Central memory CD8-positive, alpha-beta T cell (primary cell): ENCODE measurements around the gene PGBD5.

ENCODE experiments used
- ATAC-seq: fragments of 150-1000 bp; cut with Tn5 transposase; replicated peaks from 2 replicates; pipeline ENCODE4 v1.10.0; 2022; ENCODE audit warnings: mild to moderate bottlenecking, moderate FRiP score, moderate number of reproducible peaks; ENCODE audit not compliant: poor library complexity, severe bottlenecking; ENCODE audit errors: extremely low read depth
- DNase-seq, 2 donors: peaks; one replicate each; pipeline ENCODE4 v3.0.0; 2021; ENCODE audit warnings: low spot score in 2 of 2
- H3K27ac Mint-ChIP-seq: one replicate; pipeline ENCODE4 v1.8.0; 2022; ENCODE audit warnings: low read depth, mild to moderate bottlenecking, moderate library complexity, mixed read lengths
- H3K27me3 Mint-ChIP-seq: one replicate; pipeline ENCODE4 v1.8.0; 2022; ENCODE audit warnings: mixed read lengths
- H3K36me3 Mint-ChIP-seq: one replicate; pipeline ENCODE4 v1.8.0; 2022; ENCODE audit warnings: mild to moderate bottlenecking, moderate library complexity, mixed read lengths; ENCODE audit not compliant: insufficient read depth
- H3K4me1 Mint-ChIP-seq: one replicate; pipeline ENCODE4 v1.8.0; 2022; ENCODE audit warnings: mixed read lengths
- H3K4me3 Mint-ChIP-seq: one replicate; pipeline ENCODE4 v1.8.0; 2022; ENCODE audit warnings: mild to moderate bottlenecking, moderate library complexity, mixed read lengths
- H3K9me3 Mint-ChIP-seq: one replicate; pipeline ENCODE4 v1.8.0; 2022; ENCODE audit warnings: mixed read lengths

Gene PGBD5

DNA sequence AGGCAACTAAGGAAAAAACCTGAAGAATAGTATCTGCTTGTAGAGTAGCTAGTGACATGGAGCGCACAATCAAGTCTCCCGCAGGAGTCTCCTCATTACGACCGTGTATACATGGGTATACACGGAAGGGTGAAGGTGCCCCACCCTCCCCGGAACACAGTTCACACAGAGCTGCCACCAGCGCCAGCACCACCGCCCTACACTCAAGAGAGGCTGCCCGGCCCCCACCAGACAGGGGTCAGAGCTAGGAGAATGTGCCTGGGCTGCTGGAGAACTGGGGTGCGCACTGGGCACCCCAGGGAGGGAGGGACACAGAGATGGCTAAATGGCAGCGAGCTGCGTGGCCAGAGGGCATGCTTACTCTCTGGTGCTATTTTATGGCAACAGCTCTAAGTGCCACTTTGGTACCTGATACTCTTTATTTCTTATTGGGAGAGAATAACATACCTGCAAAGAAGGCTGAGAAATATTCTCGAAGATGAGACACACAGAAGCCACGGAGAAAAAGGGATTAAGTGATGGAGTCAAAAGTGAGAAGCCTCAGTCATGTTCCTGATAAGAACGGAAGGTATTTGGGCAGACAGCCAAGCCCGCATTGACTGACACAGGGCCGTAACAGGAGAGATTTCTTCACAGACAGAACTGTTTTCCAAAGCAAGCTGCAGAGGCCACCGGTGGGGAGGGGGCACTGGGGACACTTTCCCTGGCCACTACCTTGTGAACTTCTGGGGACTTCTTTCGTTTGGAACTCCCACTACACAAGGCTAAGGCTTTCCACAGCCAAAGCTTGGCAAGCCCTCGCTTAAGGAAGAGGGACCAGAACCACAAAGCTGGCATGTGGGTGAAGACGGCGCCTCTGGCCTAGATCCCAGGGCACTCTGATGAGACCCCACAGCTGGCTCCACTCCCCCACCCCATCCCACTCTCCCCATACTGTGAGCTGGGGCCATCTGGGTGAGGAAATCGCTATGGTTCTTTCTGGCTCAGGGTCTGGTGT lies 108.0 kb downstream of the PGBD5 start:
- DNase-seq (no peak), ATAC-seq (no peak)

GRCh38 chr1:230316864-230317745 lies 109.0 kb downstream of the PGBD5 start:
- Mint-ChIP-seq H3K27me3 (peaks cover 29% of the 10 kb centered on the region), H3K36me3 (no peaks in the 10 kb centered on the region), H3K4me3 (no peak overlapping the region), H3K9me3 (no peaks in the 10 kb centered on the region), H3K4me1 (no peaks in the 10 kb centered on the region), H3K27ac (no peak overlapping the region)
- ATAC-seq (no peak), DNase-seq (no peak)

More for the DNA sequence above, 108.0 kb downstream of the PGBD5 start:
- H3K27ac Mint-ChIP-seq: no peak overlapping the region
- H3K36me3 Mint-ChIP-seq: no peaks in the 10 kb centered on the region
- no peaks in the 10 kb centered on the region for H3K9me3 Mint-ChIP-seq
- H3K4me3 Mint-ChIP-seq: no peak overlapping the region
- peaks cover 24% of the 10 kb centered on the region for H3K27me3 Mint-ChIP-seq
- H3K4me1 Mint-ChIP-seq: no peaks in the 10 kb centered on the region

DNA sequence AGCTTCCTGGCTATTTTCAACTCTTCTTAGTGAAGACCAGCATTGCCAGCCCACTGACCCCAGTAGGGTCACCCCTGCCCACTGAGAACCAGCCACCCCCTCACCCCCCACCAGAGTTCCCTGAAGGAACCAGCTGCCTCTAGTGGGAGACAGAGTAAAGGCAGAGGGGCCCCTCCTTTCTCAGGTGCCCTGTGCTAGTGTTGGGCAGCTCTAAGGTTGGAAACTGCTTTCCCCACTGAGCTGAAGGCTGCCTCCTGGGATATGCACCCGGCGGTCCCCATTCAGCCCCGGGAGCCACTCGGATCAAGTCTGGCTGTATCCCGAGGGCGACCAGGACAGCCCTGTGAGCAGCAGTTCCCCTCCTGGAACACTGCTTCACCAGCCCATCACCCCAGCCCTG lies 111.0 kb downstream of the PGBD5 start:
- DNase-seq (no peak), ATAC-seq (no peak)
- Mint-ChIP-seq H3K27ac (no peak overlapping the region), H3K4me3 (no peak overlapping the region), H3K9me3 (no peaks in the 10 kb centered on the region), H3K4me1 (peaks cover 5% of the 10 kb centered on the region), H3K36me3 (no peaks in the 10 kb centered on the region), H3K27me3 (peaks cover 25% of the 10 kb centered on the region)

- H3K36me3 Mint-ChIP-seq: no peaks in the 10 kb centered on the region
- no peak overlapping the region for H3K27ac Mint-ChIP-seq
- no peaks in the 10 kb centered on the region for H3K9me3 Mint-ChIP-seq
- peaks cover 25% of the 10 kb centered on the region for H3K27me3 Mint-ChIP-seq
- DNase-seq (no peak), ATAC-seq (no peak)
- H3K4me1 Mint-ChIP-seq: peaks cover 5% of the 10 kb centered on the region
- no peak overlapping the region for H3K4me3 Mint-ChIP-seq
Measured at GRCh38 chr1:230314142-230314470, 112.0 kb downstream of the PGBD5 start.

- H3K27me3 Mint-ChIP-seq: peaks cover 25% of the 10 kb centered on the region
- DNase-seq: no peak
- peaks cover 5% of the 10 kb centered on the region for H3K4me1 Mint-ChIP-seq
Measured at GRCh38 chr1:230313453-230314141, 112.5 kb downstream of the PGBD5 start.

DNA sequence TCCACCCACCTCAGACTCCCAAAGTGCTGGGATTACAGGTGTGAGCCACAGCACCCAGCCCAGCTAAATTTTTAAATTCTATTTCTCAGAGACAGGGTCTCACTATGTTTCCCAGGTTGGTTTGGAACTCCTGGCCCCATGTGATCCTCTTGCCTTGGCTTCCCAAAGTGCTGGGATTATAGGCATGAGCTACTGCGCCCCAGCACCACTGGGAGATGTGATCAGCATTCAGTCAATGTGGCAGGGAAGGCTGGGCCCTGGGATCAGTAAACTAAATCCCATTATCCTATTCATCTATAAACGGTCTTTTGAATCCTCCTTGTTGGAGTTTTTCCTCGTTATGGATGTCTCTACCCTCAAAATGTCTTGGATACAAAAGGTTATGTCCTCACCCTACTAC lies 113.5 kb downstream of the PGBD5 start:
- Mint-ChIP-seq H3K27me3 (peaks cover 25% of the 10 kb centered on the region), H3K4me1 (peaks cover 5% of the 10 kb centered on the region), H3K9me3 (no peaks in the 10 kb centered on the region), H3K4me3 (no peak overlapping the region), H3K27ac (no peak overlapping the region), H3K36me3 (no peaks in the 10 kb centered on the region)
- DNase-seq (no peak), ATAC-seq (no peak)

More at GRCh38 chr1:230313453-230314141, 112.5 kb downstream of the PGBD5 start:
- Mint-ChIP-seq H3K4me3 (no peak overlapping the region), H3K27ac (no peak overlapping the region), H3K36me3 (no peaks in the 10 kb centered on the region), H3K9me3 (no peaks in the 10 kb centered on the region)
- no peak for ATAC-seq

DNA sequence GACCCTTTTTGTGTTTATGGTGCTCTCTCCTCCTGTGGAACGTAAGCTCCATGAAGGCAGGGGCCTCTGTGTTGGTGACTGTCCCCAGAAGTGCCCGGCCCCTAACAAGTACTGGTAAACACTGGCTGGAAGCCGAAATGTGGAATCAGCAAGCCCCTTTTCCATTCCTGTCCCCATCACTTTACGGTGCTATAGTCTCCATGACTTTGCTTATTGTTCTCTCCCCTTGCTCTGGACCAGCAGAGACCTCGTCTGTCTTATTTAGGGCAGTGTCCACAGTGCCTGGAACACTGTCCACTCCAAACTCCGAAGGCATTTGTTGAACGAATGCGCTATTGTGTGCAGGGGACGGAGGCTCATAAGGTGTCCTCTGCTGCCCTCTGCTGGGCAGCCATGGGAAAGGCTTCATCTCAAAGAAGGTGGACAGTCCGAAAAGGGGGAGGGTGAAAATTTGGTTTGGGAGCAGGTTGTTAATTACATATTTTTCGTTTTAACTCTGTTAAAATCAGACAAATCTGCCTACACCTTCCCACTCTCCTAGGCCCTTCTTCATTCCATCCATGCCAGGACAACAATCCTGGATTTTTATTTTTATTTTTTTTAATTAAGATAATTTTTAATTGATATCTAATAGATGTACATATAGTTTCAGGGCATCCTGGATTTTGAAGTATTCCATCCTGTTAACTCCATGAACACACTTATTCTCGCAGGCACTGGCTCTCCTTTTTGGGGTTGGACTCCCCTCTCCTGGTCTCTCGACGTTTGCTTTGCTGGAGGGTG lies 115.6 kb downstream of the PGBD5 start:
- ATAC-seq (no peak), DNase-seq (peak; percentile 33 to 47)
- H3K27ac Mint-ChIP-seq: no peak overlapping the region
- no peaks in the 10 kb centered on the region for H3K36me3 Mint-ChIP-seq
- no peaks in the 10 kb centered on the region for H3K9me3 Mint-ChIP-seq
- H3K27me3 Mint-ChIP-seq: peaks cover 25% of the 10 kb centered on the region
- H3K4me1 Mint-ChIP-seq: peaks cover 5% of the 10 kb centered on the region
- no peak overlapping the region for H3K4me3 Mint-ChIP-seq

DNA sequence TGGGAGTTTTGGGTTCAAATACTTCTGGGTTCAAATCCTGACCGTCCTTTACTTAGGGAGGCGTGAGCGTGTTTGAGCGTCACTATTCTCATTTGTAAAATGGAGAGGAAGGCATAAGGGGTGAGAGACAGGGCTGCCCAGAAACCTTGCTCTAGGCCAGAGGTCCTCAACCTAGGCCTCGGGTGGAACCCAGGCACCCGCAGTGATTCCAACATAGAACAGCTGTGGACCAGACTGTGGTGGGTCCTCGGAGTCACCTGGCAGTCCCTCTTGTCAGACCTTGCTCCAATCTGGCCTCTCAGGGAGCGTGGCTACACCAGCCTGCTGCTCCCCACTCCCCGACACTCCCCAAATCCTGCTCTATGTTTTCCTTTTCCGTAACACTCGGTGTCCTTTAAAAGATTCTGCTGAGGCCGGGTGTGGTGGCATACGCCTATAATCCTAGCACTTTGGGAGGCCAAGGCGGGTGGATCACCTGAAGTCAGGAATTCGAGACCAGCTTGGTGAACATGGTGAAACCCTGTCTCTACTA lies 116.4 kb downstream of the PGBD5 start:
- Mint-ChIP-seq H3K27me3 (peaks cover 25% of the 10 kb centered on the region), H3K4me3 (no peak overlapping the region), H3K9me3 (no peaks in the 10 kb centered on the region), H3K27ac (no peak overlapping the region), H3K36me3 (no peaks in the 10 kb centered on the region), H3K4me1 (peaks cover 5% of the 10 kb centered on the region)
- ATAC-seq (no peak), DNase-seq (no peak)

DNA sequence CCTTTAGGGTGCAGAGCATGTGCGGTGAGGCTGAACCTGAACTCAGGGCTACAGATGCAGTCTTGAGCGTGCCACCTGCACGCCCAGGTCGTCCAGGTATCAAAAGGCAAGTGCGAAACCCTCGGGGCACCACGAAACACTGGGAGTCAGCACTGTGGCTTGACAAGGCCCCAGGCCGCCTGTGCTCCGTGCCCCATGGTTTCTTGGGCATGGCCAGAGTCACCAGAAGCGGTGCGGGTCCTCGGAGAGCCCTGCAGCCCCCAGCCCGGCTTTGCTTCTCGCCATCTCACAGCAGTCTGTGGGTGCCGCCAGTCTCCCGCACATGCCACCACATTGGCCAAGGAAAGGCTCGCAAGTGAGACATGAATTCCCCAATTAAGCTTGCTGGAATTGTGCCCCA lies 117.3 kb downstream of the PGBD5 start:
- peaks cover 19% of the 10 kb centered on the region for H3K27me3 Mint-ChIP-seq
- no peak for DNase-seq
- H3K9me3 Mint-ChIP-seq: no peaks in the 10 kb centered on the region
- no peaks in the 10 kb centered on the region for H3K36me3 Mint-ChIP-seq
- ATAC-seq: no peak
- H3K4me3 Mint-ChIP-seq: no peak overlapping the region
- no peak overlapping the region for H3K27ac Mint-ChIP-seq
- H3K4me1 Mint-ChIP-seq: peaks cover 5% of the 10 kb centered on the region

- DNase-seq (no peak), ATAC-seq (no peak)
- Mint-ChIP-seq H3K9me3 (no peaks in the 10 kb centered on the region), H3K4me1 (peaks cover 5% of the 10 kb centered on the region), H3K36me3 (no peaks in the 10 kb centered on the region), H3K4me3 (no peak overlapping the region), H3K27ac (no peak overlapping the region), H3K27me3 (peaks cover 25% of the 10 kb centered on the region)
Measured at GRCh38 chr1:230308039-230308438, 118.1 kb downstream of the PGBD5 start.

DNA sequence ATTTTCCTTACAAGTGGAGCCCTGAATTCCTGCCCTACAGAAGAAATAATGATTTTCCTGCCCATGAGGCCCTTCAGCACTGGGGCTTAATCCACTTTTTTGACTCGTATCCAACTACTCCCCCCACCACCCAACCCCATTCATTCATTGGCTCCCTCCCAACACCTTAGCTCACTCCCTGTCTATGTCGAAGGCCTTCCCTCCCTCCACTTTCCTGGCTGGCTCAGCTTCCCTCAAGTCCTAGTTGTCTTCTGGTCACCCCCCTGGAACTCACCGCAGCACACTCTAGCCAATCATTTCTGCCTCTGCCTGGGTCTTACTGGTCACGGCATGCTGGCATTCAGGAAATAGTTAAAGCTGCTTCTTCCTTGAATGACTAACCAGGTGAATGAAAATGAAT lies 118.9 kb downstream of the PGBD5 start:
- H3K4me3 Mint-ChIP-seq: no peak overlapping the region
- H3K4me1 Mint-ChIP-seq: peaks cover 5% of the 10 kb centered on the region
- no peaks in the 10 kb centered on the region for H3K9me3 Mint-ChIP-seq
- ATAC-seq (no peak), DNase-seq (no peak)
- H3K27ac Mint-ChIP-seq: no peak overlapping the region
- H3K36me3 Mint-ChIP-seq: no peaks in the 10 kb centered on the region
- peaks cover 17% of the 10 kb centered on the region for H3K27me3 Mint-ChIP-seq
